Activated CD4-positive, CD25-positive, alpha-beta regulatory T cell treated with anti-CD3 and anti-CD28 coated beads, Interleukin-2, amount 50 U/mL, for 24 hours (primary cell): ENCODE results near the gene TTLL9.

Experiments
- ATAC-seq, 2 donors: fragments of 150-1000 bp; cut with Tn5 transposase; one replicate each; pipeline ENCODE4 v1.10.0; 2021; ENCODE audit warnings: mild to moderate bottlenecking in 1 of 2, moderate library complexity in 1 of 2

TTLL9 gene

GRCh38 chr20:31988430-31989015 lies 118.1 kb downstream of the TTLL9 start:
- ATAC-seq: no peak

- ATAC-seq: no peak
Observed at GRCh38 chr20:31989030-31989645, 118.7 kb downstream of the TTLL9 start.

GRCh38 chr20:31990641-31991338 lies 120.4 kb downstream of the TTLL9 start:
- no peak for ATAC-seq

- no peak for ATAC-seq
Observed at GRCh38 chr20:31991339-31991705, 120.9 kb downstream of the TTLL9 start.

DNA sequence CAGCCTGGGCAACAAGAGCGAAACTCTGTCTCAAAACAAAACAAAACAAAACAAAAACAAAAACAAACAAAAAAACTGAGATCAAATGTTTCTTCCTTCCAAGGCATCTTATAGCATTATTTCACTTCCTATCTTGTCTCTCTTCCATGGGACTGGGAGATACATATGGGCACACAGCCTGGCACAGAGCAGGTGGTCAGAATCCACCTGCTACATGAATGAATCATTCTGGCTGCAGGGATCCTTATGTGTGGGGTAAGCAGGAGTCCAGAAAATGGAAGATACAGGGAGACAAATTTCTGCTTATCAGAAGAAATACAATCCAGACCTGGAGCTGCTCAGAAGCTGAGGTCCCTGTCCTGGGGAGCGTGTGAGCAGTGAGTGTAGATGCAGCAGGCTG lies 121.7 kb downstream of the TTLL9 start:
- ATAC-seq: no peak
